HepG2 (cell line): Measurements from ENCODE around the gene SLC25A25. TPM values are rescaled to one million over a fixed set of nuclear protein-coding genes. Genes with fewer than 3 reads are reported as not detected.
A peak's percentile ranks its signal among the peaks of the same experiment; 100 is the strongest.

ENCODE experiments used
- ATAC-seq: fragments of 200-7000 bp; cut with Tn5 transposase; 3 replicates; pipeline ENCODE4 v1.9.1; 2020; ENCODE audit warnings: mild to moderate bottlenecking, moderate library complexity
- BruUV-seq: library from RNA; stranded (reverse); fragments of 400-500 nt; replicated peaks from 2 replicates; lab custom pipeline; 2021; lab: Mats Ljungman, UMichigan
- CTCF ChIA-PET: fragments of 300-600 bp; formaldehyde crosslinking; extraction: SDS; loops from one replicate; lab custom pipeline; 2021; ENCODE audit warnings: low total read pairs, inconsistent platforms, low intra/inter-chr PET ratio; lab: Yijun Ruan, JAX
- POLR2A ChIA-PET: fragments of 350-600 bp; sonication (Branson Sonifier 250); formaldehyde crosslinking; loops from one replicate; lab custom pipeline; 2020; ENCODE audit warnings: antibody characterized with exemption, inconsistent platforms; lab: Yijun Ruan, JAX
- DNase-seq: peaks from one replicate; pipeline ENCODE4 v3.0.0-alpha.2; 2015; ENCODE audit warnings: low spot score
- FAIRE-seq: peaks from 3 replicates; lab custom pipeline; 2011; peaks lifted over from hg19 to GRCh38; lab: Jason Lieb, UNC
- H2AFZ ChIP-seq: one replicate; pipeline ENCODE4 v1.6.1; 2011; ENCODE audit warnings: low read length, inconsistent platforms
- H3K27ac ChIP-seq: fragments of 300-600 bp; 3 replicates; pipeline ENCODE4 v1.8.0; 2011; ENCODE audit warnings: mixed run types, mild to moderate bottlenecking, mixed read lengths, low read length, inconsistent platforms; ENCODE audit not compliant: insufficient read depth; ENCODE audit errors: extremely low read length
- H3K27me3 ChIP-seq, 2 experiments: fragments of 200-600 bp in 1 of 2; 2 replicates in 1 of 2; 3 replicates in 1 of 2; pipeline versions ENCODE4 v1.6.0 to v1.8.0; 2011; ENCODE audit warnings: low read length in 2 of 2, mild to moderate bottlenecking in 2 of 2, moderate library complexity in 2 of 2, inconsistent platforms in 1 of 2; ENCODE audit not compliant: insufficient read depth in 2 of 2, control insufficient read depth in 1 of 2
- H3K36me3 ChIP-seq, 2 experiments: fragments of 200-600 bp in 1 of 2; replicated peaks in 1 of 2; 2 replicates in 1 of 2; 3 replicates in 1 of 2; pipeline versions ENCODE4 v1.5.1 to v1.8.0; 2011; ENCODE audit warnings: low read length in 2 of 2, inconsistent platforms in 1 of 2; ENCODE audit not compliant: insufficient read depth in 2 of 2, control insufficient read depth in 1 of 2
- H3K4me1 ChIP-seq: 2 replicates; pipeline ENCODE4 v1.5.1; 2012; ENCODE audit warnings: low read length, inconsistent platforms; ENCODE audit not compliant: insufficient read depth
- H3K4me2 ChIP-seq: 2 replicates; pipeline ENCODE4 v1.6.0; 2011; ENCODE audit warnings: low read depth, low read length, inconsistent platforms
- H3K4me3 ChIP-seq, 3 experiments: fragments of 200-600 bp in 1 of 3; sonication (generic), shearing (Covaris generic) in 1 of 3; replicated peaks in 1 of 3; 2 replicates each; pipeline ENCODE4 v1.5.1; 2011 to 2016; ENCODE audit warnings: low read length in 3 of 3, inconsistent platforms in 2 of 3, low read depth in 2 of 3, mild to moderate bottlenecking in 2 of 3, control low read depth in 1 of 3, mixed read lengths in 1 of 3; ENCODE audit not compliant: insufficient read depth in 1 of 3
- H3K79me2 ChIP-seq: one replicate; pipeline ENCODE4 v1.6.1; 2011; ENCODE audit warnings: low read length, inconsistent platforms; ENCODE audit not compliant: insufficient read depth
- H3K9ac ChIP-seq: 2 replicates; pipeline ENCODE4 v1.6.0; 2011; ENCODE audit warnings: mild to moderate bottlenecking, low read depth, low read length, inconsistent platforms; ENCODE audit not compliant: insufficient read depth
- H3K9me3 ChIP-seq: 2 replicates; pipeline ENCODE4 v1.5.1; 2012; ENCODE audit warnings: mild to moderate bottlenecking, low read length
- H4K20me1 ChIP-seq: 2 replicates; pipeline ENCODE4 v1.6.0; 2011; ENCODE audit warnings: inconsistent platforms, mild to moderate bottlenecking, low read length, moderate library complexity; ENCODE audit not compliant: insufficient read depth
- BCL6 ChIP-seq: IDR thresholded peaks from 2 replicates; pipeline ENCODE4 v1.6.1; 2016; ENCODE audit warnings: missing genetic modification reagents, missing compliant biosample characterization
- CENPT ChIP-seq: sonication (generic); formaldehyde crosslinking; IDR thresholded peaks from 2 replicates; pipeline ENCODE4 v1.8.0; 2022; ENCODE audit warnings: low read depth, mild to moderate bottlenecking, moderate library complexity, missing genetic modification reagents
- FOXO1 ChIP-seq: sonication (generic); formaldehyde crosslinking; IDR thresholded peaks from 2 replicates; pipeline ENCODE4 v1.4.0; 2020; ENCODE audit warnings: missing genetic modification reagents
- GPN1 ChIP-seq: sonication (generic); formaldehyde crosslinking; IDR thresholded peaks from 2 replicates; pipeline ENCODE4 v1.5.1; 2020; ENCODE audit warnings: missing genetic modification reagents, borderline replicate concordance
- RBFOX2 ChIP-seq: fragments of 200-400 bp; formaldehyde crosslinking; IDR thresholded peaks from 2 replicates; pipeline ENCODE4 v1.6.1; 2017; ENCODE audit warnings: low read depth, mild to moderate bottlenecking, low read length
- REST ChIP-seq, 2 experiments: IDR thresholded peaks; 2 replicates each; pipeline ENCODE4 v1.6.1; 2011 to 2012; ENCODE audit warnings: low read length in 2 of 2, borderline replicate concordance in 1 of 2, low read depth in 1 of 2, mild to moderate bottlenecking in 1 of 2, moderate library complexity in 1 of 2
- ZBTB46 ChIP-seq: sonication (generic); formaldehyde crosslinking; IDR thresholded peaks from 2 replicates; pipeline ENCODE4 v1.4.0; 2020; ENCODE audit warnings: mild to moderate bottlenecking, missing genetic modification reagents, borderline replicate concordance
- ZFY ChIP-seq: sonication (generic); formaldehyde crosslinking; IDR thresholded peaks from 2 replicates; pipeline ENCODE4 v1.4.0; 2020; ENCODE audit warnings: missing genetic modification reagents
- ZNF335 ChIP-seq: sonication (generic); formaldehyde crosslinking; IDR thresholded peaks from 2 replicates; pipeline ENCODE4 v1.4.0; 2020; ENCODE audit warnings: missing genetic modification reagents
- ZNF484 ChIP-seq: sonication (generic); formaldehyde crosslinking; IDR thresholded peaks from 2 replicates; pipeline ENCODE4 v1.5.1; 2020; ENCODE audit warnings: mild to moderate bottlenecking, low read depth, missing genetic modification reagents, borderline replicate concordance
- ZNF740 ChIP-seq: sonication (generic); formaldehyde crosslinking; IDR thresholded peaks from 2 replicates; pipeline ENCODE4 v1.4.0; 2020; ENCODE audit warnings: missing genetic modification reagents
- WGBS: methylation state at CpG from one replicate; pipeline ENCODE4 v1.1.6; 2017; ENCODE audit warnings: low lambda C conversion rate; 5-methylcytosine and 5-hydroxymethylcytosine counted together
- in situ Hi-C: cut with HindIII; loops from 2 replicates; pipeline ENCODE4 v1.10.0; 2017; ENCODE audit warnings: low pct_unique_long_range_greater_than_20kb; ENCODE audit not compliant: extremely low pct_ligation_motif_present
- intact Hi-C: fragments of 100-400 bp; cut with micrococcal nuclease; formaldehyde crosslinking; loops from one replicate; pipeline ENCODE4 v1.10.0; 2022; ENCODE audit not compliant: unreplicated experiment
- polyA plus RNA-seq, 8 experiments: library from polyadenylated mRNA; depleted of rRNA in 3 of 8; stranded (reverse) in 7 of 8; unstranded in 1 of 8; fragments of >200 nt; fragmentation: Illumina TruSeq in 4 of 8; extraction: Trizol in 4 of 8; gene quantifications; 2 replicates each; pipeline versions ENCODE4 v1.2.1 to v1.2.3, GENCODE V29; 2011 to 2016; ENCODE audit warnings: low read depth in 4 of 8, missing spikeins in 1 of 8, mixed read lengths in 1 of 8; ENCODE audit not compliant: insufficient read depth in 1 of 8
- total RNA-seq, 5 experiments: library from RNA; depleted of rRNA; stranded (reverse); fragments of >200 nt; fragmentation: Illumina TruSeq; extraction: Trizol; gene quantifications; 2 replicates each; pipeline ENCODE4 v1.2.3, GENCODE V29; 2016; ENCODE audit warnings: low read depth in 1 of 5

SLC25A25 gene
- total and polyA plus RNA-seq, 2 of the 13 experiments (the other 11 are each of a cell fraction or from before 2014, with no cell fraction given): 10.5 to 24.8 TPM

- FAIRE-seq (peak; percentile 86), ATAC-seq (peak; percentile 76), DNase-seq (peak; percentile 83)
- H3K9ac ChIP-seq: peak overlapping the region; percentile 57
- ChIA-PET POLR2A (interaction anchor here (0.7 to 4.8 kb wide), 8 partner anchors 10 to 48 kb away, joined by 3 to 40 read pairs (median 4); partner anchors contain the start of genes NAIF1 and SLC25A25), CTCF (interaction anchor here (1.8 kb wide), 1 partner anchor 17 kb away, joined by 5 read pairs; no protein-coding TSS in a partner anchor)
- no peaks in the 10 kb centered on the region for H3K79me2 ChIP-seq
- H2AFZ ChIP-seq: no peak overlapping the region
- no TSS peak for BruUV-seq
- intact Hi-C loops: loop anchor here (1.0 to 10.0 kb wide), 3 partner anchors 12 to 171 kb away; no protein-coding TSS in a partner anchor
- H3K9me3 ChIP-seq: no peaks in the 10 kb centered on the region
- peaks cover 70% of the 10 kb centered on the region for H3K4me1 ChIP-seq
- in situ Hi-C loops: no loop called here
- no peaks in the 10 kb centered on the region; a peak in 2 of 5 replicates for H3K36me3 ChIP-seq
- H3K27me3 ChIP-seq: no peaks in the 10 kb centered on the region
- peak overlapping the region; percentile 57 for H3K4me2 ChIP-seq
- peak overlapping the region; percentile 88 for H3K27ac ChIP-seq
- H3K4me3 ChIP-seq: peak overlapping the region in 2 of 3 experiments; percentile 6 to 49; a peak in 3 of 6 replicates
- H4K20me1 ChIP-seq: no peaks in the 10 kb centered on the region
- WGBS: 32% methylated on average over 16 of the region's 26 CpGs
- no peak for TF ChIP-seq ZNF740 (CRISPR knock-in tag)
- peak; percentile 95 for TF ChIP-seq FOXO1 (CRISPR knock-in tag)
- TF ChIP-seq GPN1 (CRISPR knock-in tag): no peak
- TF ChIP-seq CENPT: no peak
- TF ChIP-seq RBFOX2: 0 out of 2 replicates have a peak, but pooled peaks have one; percentile 32
- peak; percentile 76 for TF ChIP-seq ZNF335 (CRISPR knock-in tag)
- peak; percentile 96 for TF ChIP-seq ZBTB46 (CRISPR knock-in tag)
- TF ChIP-seq ZFY (CRISPR knock-in tag): peak; percentile 75
- TF ChIP-seq REST (IDR thresholded peaks at IDR 0.05; ENCODE audit: borderline replicate concordance in 1 of 2, low read depth in 1 of 2, low read length in 2 of 2): 0 out of 4 replicates have a peak, but pooled peaks of 1 of the 2 experiments have one; percentile 9
- peak; percentile 65 for TF ChIP-seq BCL6
- TF ChIP-seq ZNF484: 0 out of 2 replicates have a peak, but pooled peaks have one; percentile 65
These were observed 47.4 kb downstream of the SLC25A25 start for GRCh38 chr9:128115187-128116103.
